Trophoblast cell (in vitro differentiated cells and primary cell): ENCODE data around the gene SULT1A1.

Experiments
- DNase-seq, 2 donors: peaks; one replicate each; pipeline ENCODE4 v3.0.0-alpha.2; 2016
- H2AFZ ChIP-seq: 2 replicates; pipeline ENCODE4 v1.6.1; 2013; ENCODE audit warnings: low read length, moderate library complexity, mild to moderate bottlenecking; ENCODE audit not compliant: insufficient read depth, poor library complexity
- H2AK5ac ChIP-seq: 2 replicates; pipeline ENCODE4 v1.6.1; 2013; ENCODE audit warnings: mild to moderate bottlenecking, low read length
- H2BK120ac ChIP-seq: 2 replicates; pipeline ENCODE4 v1.6.1; 2013; ENCODE audit warnings: low read length, mild to moderate bottlenecking, moderate library complexity; ENCODE audit not compliant: insufficient read depth, poor library complexity
- H2BK12ac ChIP-seq: 2 replicates; pipeline ENCODE4 v1.6.1; 2013; ENCODE audit warnings: mild to moderate bottlenecking, low read length, moderate library complexity
- H2BK5ac ChIP-seq: 2 replicates; pipeline ENCODE4 v1.6.1; 2013; ENCODE audit warnings: low read length, low read depth, moderate library complexity, mild to moderate bottlenecking; ENCODE audit not compliant: poor library complexity
- H3K14ac ChIP-seq: 2 replicates; pipeline ENCODE4 v1.6.1; 2013; ENCODE audit warnings: mild to moderate bottlenecking, low read length
- H3K18ac ChIP-seq: 2 replicates; pipeline ENCODE4 v1.6.1; 2013; ENCODE audit warnings: mild to moderate bottlenecking, low read length
- H3K23ac ChIP-seq: 2 replicates; pipeline ENCODE4 v1.6.1; 2013; ENCODE audit warnings: low read length
- H3K27ac ChIP-seq: 2 replicates; pipeline ENCODE4 v1.5.1; 2013; ENCODE audit warnings: low read depth, mild to moderate bottlenecking, inconsistent platforms, low read length, moderate library complexity
- H3K27me3 ChIP-seq: 2 replicates; pipeline ENCODE4 v1.6.1; 2013; ENCODE audit warnings: inconsistent platforms, mild to moderate bottlenecking, low read length, moderate library complexity; ENCODE audit not compliant: insufficient read depth
- H3K36me3 ChIP-seq, 2 experiments: 1 replicate in 1 of 2; 2 replicates in 1 of 2; pipeline ENCODE4 v1.6.1; 2013; ENCODE audit warnings: low read length in 2 of 2, mild to moderate bottlenecking in 2 of 2, moderate library complexity in 1 of 2; ENCODE audit not compliant: insufficient read depth in 2 of 2, control insufficient read depth in 1 of 2
- H3K4ac ChIP-seq: 2 replicates; pipeline ENCODE4 v1.6.1; 2013; ENCODE audit warnings: low read depth, mild to moderate bottlenecking, low read length, moderate library complexity
- H3K4me1 ChIP-seq, 2 experiments: 1 replicate in 1 of 2; 2 replicates in 1 of 2; pipeline ENCODE4 v1.6.1; 2013; ENCODE audit warnings: low read length in 2 of 2, mild to moderate bottlenecking in 2 of 2, moderate library complexity in 1 of 2; ENCODE audit not compliant: insufficient read depth in 2 of 2, control insufficient read depth in 1 of 2
- H3K4me2 ChIP-seq: 2 replicates; pipeline ENCODE4 v1.6.1; 2013; ENCODE audit warnings: inconsistent platforms, mild to moderate bottlenecking, low read length, moderate library complexity
- H3K4me3 ChIP-seq: 2 replicates; pipeline ENCODE4 v1.5.1; 2013; ENCODE audit warnings: mild to moderate bottlenecking, low read depth, low read length, inconsistent platforms
- H3K79me1 ChIP-seq: one replicate; pipeline ENCODE4 v1.6.1; 2013; ENCODE audit warnings: low read length
- H3K79me2 ChIP-seq: 2 replicates; pipeline ENCODE4 v1.6.1; 2013; ENCODE audit warnings: low read length, mild to moderate bottlenecking; ENCODE audit not compliant: control insufficient read depth, insufficient read depth, poor library complexity
- H3K9ac ChIP-seq: 2 replicates; pipeline ENCODE4 v1.6.1; 2013; ENCODE audit warnings: mild to moderate bottlenecking, low read length
- H3K9me3 ChIP-seq: 2 replicates; pipeline ENCODE4 v1.6.1; 2013; ENCODE audit warnings: low read depth, mild to moderate bottlenecking, control low read depth, inconsistent platforms, low read length; ENCODE audit not compliant: insufficient read depth
- H4K12ac ChIP-seq: 2 replicates; pipeline ENCODE4 v1.6.1; 2013; ENCODE audit warnings: low read depth, mild to moderate bottlenecking, low read length, moderate library complexity
- H4K8ac ChIP-seq: 2 replicates; pipeline ENCODE4 v1.6.1; 2013; ENCODE audit warnings: low read depth, mild to moderate bottlenecking, low read length, moderate library complexity
- H4K91ac ChIP-seq: one replicate; pipeline ENCODE4 v1.6.1; 2013; ENCODE audit warnings: low read depth, mild to moderate bottlenecking, low read length, moderate library complexity
- WGBS: extraction: QIAGEN DNeasy Blood & Tissue Kit; methylation state at CpG from one replicate; pipeline ENCODE4 v1.1.7; 2013; ENCODE audit warnings: missing lambda C conversion rate; ENCODE audit not compliant: insufficient read length, insufficient coverage; ENCODE audit errors: extremely low coverage; 5-methylcytosine and 5-hydroxymethylcytosine counted together

Gene SULT1A1

GRCh38 chr16:28587386-28587785 lies 22.5 kb downstream of the SULT1A1 start:
- no peak overlapping the region for H2BK12ac ChIP-seq
- WGBS = no CpG with 5 or more reads among the region's 8 CpGs
- H3K27me3 ChIP-seq = no peaks in the 10 kb centered on the region
- DNase-seq = peak; percentile 67 to 76
- no peak overlapping the region for H3K14ac ChIP-seq
- H3K4me2 ChIP-seq = no peak overlapping the region
- no peaks in the 10 kb centered on the region for H3K9me3 ChIP-seq
- no peak overlapping the region for H3K9ac ChIP-seq
- peaks cover 0 to 2% of the 10 kb centered on the region in 2 experiments for H3K4me1 ChIP-seq
- no peaks in the 10 kb centered on the region for H3K79me2 ChIP-seq
- no peak overlapping the region for H4K8ac ChIP-seq
- H3K36me3 ChIP-seq = peaks cover 31 to 38% of the 10 kb centered on the region in 2 experiments
- no peak overlapping the region for H3K4me3 ChIP-seq
- H2AK5ac ChIP-seq = no peak overlapping the region
- no peak overlapping the region for H3K4ac ChIP-seq
- no peak overlapping the region for H4K12ac ChIP-seq
- no peak overlapping the region for H2BK120ac ChIP-seq
- no peak overlapping the region for H3K27ac ChIP-seq
- no peaks in the 10 kb centered on the region for H3K79me1 ChIP-seq
- no peak overlapping the region for H3K23ac ChIP-seq
- no peak overlapping the region for H2AFZ ChIP-seq
- no peak overlapping the region for H2BK5ac ChIP-seq
- no peak overlapping the region for H3K18ac ChIP-seq
- no peak overlapping the region for H4K91ac ChIP-seq

DNA sequence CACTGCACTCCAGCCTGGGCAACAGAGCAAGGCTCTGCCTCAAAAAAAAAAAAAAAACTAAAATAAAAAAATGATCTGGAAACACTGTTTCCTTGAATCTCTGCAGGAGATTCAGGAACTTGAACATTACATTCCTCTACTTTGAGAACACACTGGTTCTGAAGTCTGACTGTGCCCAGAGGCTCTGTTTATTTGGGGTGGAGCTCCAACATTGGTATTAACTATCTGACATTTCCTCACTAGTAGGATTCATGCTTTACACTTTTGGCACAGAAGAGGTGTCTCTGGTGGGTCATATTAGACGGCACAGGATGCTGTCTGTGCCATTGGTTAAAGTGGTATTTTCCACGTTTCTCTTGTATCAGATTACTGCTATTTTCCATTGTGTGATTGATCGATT lies 23.4 kb downstream of the SULT1A1 start:
- Histone ChIP-seq H3K79me2 (no peaks in the 10 kb centered on the region), H3K27me3 (no peaks in the 10 kb centered on the region), H2BK5ac (no peak overlapping the region), H3K9ac (no peak overlapping the region), H3K4ac (no peak overlapping the region), H3K14ac (no peak overlapping the region), H2BK12ac (no peak overlapping the region), H3K79me1 (no peaks in the 10 kb centered on the region), H3K4me2 (no peak overlapping the region), H4K8ac (no peak overlapping the region), H2AK5ac (no peak overlapping the region), H4K91ac (no peak overlapping the region), H3K9me3 (no peaks in the 10 kb centered on the region), H2AFZ (no peak overlapping the region), H3K4me3 (no peak overlapping the region), H3K4me1 (peaks cover 0 to 2% of the 10 kb centered on the region in 2 experiments), H3K36me3 (peaks cover 31 to 39% of the 10 kb centered on the region in 2 experiments), H3K27ac (no peak overlapping the region), H3K23ac (no peak overlapping the region), H3K18ac (no peak overlapping the region), H2BK120ac (no peak overlapping the region), H4K12ac (no peak overlapping the region)
- DNase-seq = no peak
- whole genome bisulfite sequencing = no CpG with 5 or more reads among the region's 3 CpGs

- H3K79me1 ChIP-seq = no peaks in the 10 kb centered on the region
- H3K9me3 ChIP-seq = no peaks in the 10 kb centered on the region
- H3K79me2 ChIP-seq = no peaks in the 10 kb centered on the region
- no peak for DNase-seq
- H4K8ac ChIP-seq = no peak overlapping the region
- no peak overlapping the region for H2BK120ac ChIP-seq
- H3K9ac ChIP-seq = no peak overlapping the region
- no peak overlapping the region for H3K23ac ChIP-seq
- H2BK5ac ChIP-seq = no peak overlapping the region
- H3K14ac ChIP-seq = no peak overlapping the region
- H3K4me1 ChIP-seq = peaks cover 0 to 2% of the 10 kb centered on the region in 2 experiments
- H3K27me3 ChIP-seq = no peaks in the 10 kb centered on the region
- H2AK5ac ChIP-seq = no peak overlapping the region
- H3K36me3 ChIP-seq = peaks cover 25 to 35% of the 10 kb centered on the region in 2 experiments
- no peak overlapping the region for H2BK12ac ChIP-seq
- no peak overlapping the region for H3K18ac ChIP-seq
- no peak overlapping the region for H3K4me3 ChIP-seq
- no peak overlapping the region for H3K4me2 ChIP-seq
- no peak overlapping the region for H2AFZ ChIP-seq
- no peak overlapping the region for H3K4ac ChIP-seq
- WGBS = no CpG with 5 or more reads among the region's 11 CpGs
- H4K91ac ChIP-seq = no peak overlapping the region
- no peak overlapping the region for H3K27ac ChIP-seq
- no peak overlapping the region for H4K12ac ChIP-seq
Observed at GRCh38 chr16:28585674-28586073, 24.2 kb downstream of the SULT1A1 start.

DNA sequence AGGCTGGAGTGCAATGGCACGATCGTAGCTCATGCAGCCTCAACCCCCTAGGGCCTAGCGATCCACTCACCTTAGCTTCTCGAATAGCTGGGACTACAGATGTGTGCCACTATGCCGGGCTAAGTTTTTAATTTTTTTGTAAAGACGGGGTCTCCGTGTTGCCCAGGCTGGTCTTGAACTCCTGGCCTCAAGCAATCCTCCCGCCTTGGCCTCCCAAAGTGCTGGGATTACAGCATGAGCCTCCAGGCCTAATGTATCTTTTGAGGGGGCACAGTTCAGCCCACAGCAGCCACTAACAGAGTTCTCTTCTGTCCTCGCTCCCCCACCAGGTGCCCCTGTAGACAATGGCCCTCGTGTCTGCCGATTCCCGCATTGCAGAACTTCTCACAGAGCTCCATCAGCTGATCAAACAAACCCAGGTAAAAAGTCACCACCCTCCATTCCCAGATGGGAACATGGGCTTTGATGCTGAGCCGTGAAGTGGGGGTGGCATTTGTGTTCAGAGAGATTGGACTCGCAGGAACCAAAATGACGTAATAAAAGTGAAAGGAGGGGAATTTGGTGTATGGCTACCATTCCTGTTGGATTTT lies 29.0 kb downstream of the SULT1A1 start:
- no peak overlapping the region for H3K4me2 ChIP-seq
- no peaks in the 10 kb centered on the region for H3K79me2 ChIP-seq
- H3K18ac ChIP-seq = no peak overlapping the region
- no peaks in the 10 kb centered on the region for H3K79me1 ChIP-seq
- H2BK5ac ChIP-seq = no peak overlapping the region
- H3K9me3 ChIP-seq = no peaks in the 10 kb centered on the region
- H3K23ac ChIP-seq = no peak overlapping the region
- H3K14ac ChIP-seq = no peak overlapping the region
- H3K4me3 ChIP-seq = no peak overlapping the region
- H3K27me3 ChIP-seq = no peaks in the 10 kb centered on the region
- no peak overlapping the region for H4K8ac ChIP-seq
- H4K12ac ChIP-seq = no peak overlapping the region
- H3K4me1 ChIP-seq = no peaks in the 10 kb centered on the region
- no peak overlapping the region for H4K91ac ChIP-seq
- no peak overlapping the region for H2BK120ac ChIP-seq
- H2BK12ac ChIP-seq = no peak overlapping the region
- DNase-seq = no peak
- peaks cover 6 to 10% of the 10 kb centered on the region in 2 experiments for H3K36me3 ChIP-seq
- H2AFZ ChIP-seq = no peak overlapping the region
- no peak overlapping the region for H3K27ac ChIP-seq
- H3K9ac ChIP-seq = no peak overlapping the region
- no peak overlapping the region for H2AK5ac ChIP-seq
- WGBS = no CpG with 5 or more reads among the region's 15 CpGs
- no peak overlapping the region for H3K4ac ChIP-seq
